ENCODE results near the gene JADE2. TPM values are rescaled to one million over a fixed set of nuclear protein-coding genes. Genes with fewer than 3 reads are reported as not detected.
"Not testable (repeated sequence)": the region's sequence is repeated elsewhere in the genome, so short reads cannot be mapped to it uniquely, and the experiment has no call there.

JADE2 gene
- total RNA-seq, 1 donor from 2014 or later: 21.6 TPM

- DNase-seq (ENCODE audit: low read depth): no peak
- TF ChIP-seq CTCF (conservative IDR thresholded peaks at IDR 0.05; ENCODE audit: low read depth, low read length): no peak
- no peak overlapping the region for H3K4me3 ChIP-seq (ENCODE audit: low read depth, low read length)
Measured at GRCh38 chr5:134491841-134492442, 33.5 kb upstream of the JADE2 start.

DNA sequence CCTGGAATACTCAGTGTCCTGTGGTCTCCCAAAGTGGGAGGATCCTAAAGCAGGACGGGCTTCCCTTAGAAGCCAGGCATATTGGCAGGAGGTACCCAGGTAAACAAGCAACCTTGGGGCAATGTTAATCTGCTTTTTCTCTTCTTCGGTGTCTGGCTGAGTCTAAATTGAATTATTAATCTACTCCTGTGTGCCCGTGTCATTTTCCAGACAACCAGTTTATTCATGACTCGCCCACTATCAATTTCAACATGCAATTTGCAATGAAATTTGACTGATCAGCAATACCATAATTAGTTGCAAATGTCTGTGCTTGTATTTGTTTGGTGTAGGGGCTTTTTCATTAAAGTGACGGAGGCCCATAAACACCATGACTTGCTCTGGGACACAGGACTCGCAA, 32.9 kb upstream of the JADE2 start:
- DNase-seq (ENCODE audit: low read depth): no peak
- TF ChIP-seq CTCF (conservative IDR thresholded peaks at IDR 0.05; ENCODE audit: low read depth, low read length): no peak
- H3K4me3 ChIP-seq (ENCODE audit: low read depth, low read length): no peak overlapping the region

DNA sequence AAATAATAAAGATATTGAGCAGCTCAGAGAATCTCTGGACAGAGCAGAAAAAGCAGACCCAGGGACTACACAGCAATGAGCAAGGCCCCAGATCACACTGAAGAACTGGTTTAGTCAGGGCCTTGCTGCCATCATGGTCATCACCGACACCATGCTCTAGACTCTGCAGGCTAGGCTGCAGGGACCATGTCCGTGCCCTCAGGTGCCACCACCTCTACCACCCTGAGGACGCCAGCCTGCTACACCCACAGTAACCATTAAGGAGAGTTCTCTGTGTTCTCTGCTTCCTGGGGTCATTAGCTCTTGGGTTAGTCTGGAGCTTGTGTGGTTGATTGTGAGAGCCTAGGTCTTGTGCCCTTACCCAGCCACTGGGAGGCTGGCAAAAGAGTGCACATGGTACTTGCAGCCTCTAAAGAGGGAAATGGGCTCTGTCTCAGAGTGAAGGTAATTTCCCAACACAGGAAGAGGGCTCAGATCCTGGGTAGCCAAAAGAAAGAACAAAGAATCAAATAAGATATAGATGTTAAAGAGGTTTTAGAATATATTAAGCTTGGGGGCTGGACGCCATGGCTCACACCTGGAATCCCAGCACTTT, 31.9 kb upstream of the JADE2 start:
- H3K4me3 ChIP-seq (ENCODE audit: low read depth, low read length): no peak overlapping the region
- no peak for TF ChIP-seq CTCF (conservative IDR thresholded peaks at IDR 0.05; ENCODE audit: low read depth, low read length)
- DNase-seq (ENCODE audit: low read depth): no peak

DNA sequence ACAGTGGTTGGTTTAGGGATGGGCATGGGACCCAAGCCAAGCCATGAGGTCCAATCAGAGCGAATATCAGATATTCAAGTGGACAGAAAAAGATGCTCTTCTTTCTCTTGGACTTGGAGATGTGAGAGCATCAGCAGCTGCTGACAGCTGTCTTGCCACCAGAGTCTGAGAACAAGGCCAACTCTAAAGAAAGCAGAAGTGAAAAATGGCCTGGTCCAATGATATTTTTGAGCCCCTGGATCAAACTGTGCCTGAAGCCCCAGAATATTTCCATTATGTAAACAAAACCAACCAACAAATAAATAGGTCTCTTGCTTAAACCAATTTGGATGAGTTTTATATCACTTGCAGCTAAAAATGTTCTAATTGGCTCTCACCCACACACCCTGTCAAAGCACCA, 30.7 kb upstream of the JADE2 start:
- DNase-seq (ENCODE audit: low read depth): no peak
- no peak for TF ChIP-seq CTCF (conservative IDR thresholded peaks at IDR 0.05; ENCODE audit: low read depth, low read length)

GRCh38 chr5:134499905-134500304, 25.6 kb upstream of the JADE2 start:
- not testable (repeated sequence) for H3K4me3 ChIP-seq (ENCODE audit: low read depth, low read length); DNase-seq (ENCODE audit: low read depth)

More for the DNA sequence above, 30.7 kb upstream of the JADE2 start:
- no peak overlapping the region for H3K4me3 ChIP-seq (ENCODE audit: low read depth, low read length)

GRCh38 chr5:134500699-134501430, 24.6 kb upstream of the JADE2 start:
- no peak overlapping the region for H3K4me3 ChIP-seq (ENCODE audit: low read depth, low read length)
- no peak for TF ChIP-seq CTCF (conservative IDR thresholded peaks at IDR 0.05; ENCODE audit: low read depth, low read length)
- DNase-seq (ENCODE audit: low read depth): no peak

GRCh38 chr5:134502259-134502658, 23.2 kb upstream of the JADE2 start:
- TF ChIP-seq CTCF (conservative IDR thresholded peaks at IDR 0.05; ENCODE audit: low read depth, low read length): no peak
- DNase-seq (ENCODE audit: low read depth): no peak
- H3K4me3 ChIP-seq (ENCODE audit: low read depth, low read length): no peak overlapping the region
